GM21447 (cell line): ENCODE measurements around the gene ANKMY1.

Experiments used
- ATAC-seq: cut with Tn5 transposase; IDR thresholded peaks from one replicate; pipeline ENCODE4 v1.9.1; 2021; ENCODE audit not compliant: unreplicated experiment

The ANKMY1 gene

DNA sequence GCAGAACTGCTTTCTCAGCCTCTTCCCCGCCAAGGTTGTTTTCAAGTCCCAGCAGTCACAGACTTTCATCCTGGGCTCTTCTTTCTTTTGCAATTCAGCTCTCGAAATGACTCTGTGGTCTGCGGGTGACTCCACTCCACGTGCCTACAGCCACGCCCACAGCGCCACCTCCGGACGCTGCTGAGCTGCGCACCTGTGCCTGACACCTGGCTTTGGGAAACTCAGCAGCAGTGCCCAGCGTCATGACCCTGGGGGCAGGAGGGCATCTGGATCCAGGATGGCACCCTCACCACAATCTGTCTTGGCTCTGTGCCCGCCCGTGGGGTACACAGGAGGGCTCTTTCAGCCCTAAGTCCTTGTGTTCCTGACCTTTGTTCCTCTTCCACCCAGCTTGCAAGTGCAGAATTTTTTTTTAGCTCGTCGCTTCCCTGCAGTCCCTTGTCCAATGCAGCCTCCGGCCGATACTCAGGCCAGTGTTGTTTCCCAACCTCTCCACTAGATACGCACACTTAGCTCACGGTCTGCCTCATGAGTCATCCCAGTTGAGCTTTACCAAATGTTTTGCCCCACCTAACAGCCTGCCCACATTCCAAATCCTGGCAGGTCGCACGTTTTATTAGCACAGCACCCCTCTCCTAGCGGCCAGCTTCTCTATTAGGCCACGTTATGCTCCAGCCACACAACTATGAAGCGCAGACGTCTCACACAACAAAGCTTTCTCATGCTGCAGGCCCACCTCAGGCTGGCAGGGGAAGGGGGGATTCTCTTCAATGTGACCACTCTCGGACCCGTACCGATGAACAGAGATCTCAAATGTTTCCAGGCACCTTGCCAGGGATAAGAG lies 22.2 kb upstream of the ANKMY1 start:
- ATAC-seq = no peak

DNA sequence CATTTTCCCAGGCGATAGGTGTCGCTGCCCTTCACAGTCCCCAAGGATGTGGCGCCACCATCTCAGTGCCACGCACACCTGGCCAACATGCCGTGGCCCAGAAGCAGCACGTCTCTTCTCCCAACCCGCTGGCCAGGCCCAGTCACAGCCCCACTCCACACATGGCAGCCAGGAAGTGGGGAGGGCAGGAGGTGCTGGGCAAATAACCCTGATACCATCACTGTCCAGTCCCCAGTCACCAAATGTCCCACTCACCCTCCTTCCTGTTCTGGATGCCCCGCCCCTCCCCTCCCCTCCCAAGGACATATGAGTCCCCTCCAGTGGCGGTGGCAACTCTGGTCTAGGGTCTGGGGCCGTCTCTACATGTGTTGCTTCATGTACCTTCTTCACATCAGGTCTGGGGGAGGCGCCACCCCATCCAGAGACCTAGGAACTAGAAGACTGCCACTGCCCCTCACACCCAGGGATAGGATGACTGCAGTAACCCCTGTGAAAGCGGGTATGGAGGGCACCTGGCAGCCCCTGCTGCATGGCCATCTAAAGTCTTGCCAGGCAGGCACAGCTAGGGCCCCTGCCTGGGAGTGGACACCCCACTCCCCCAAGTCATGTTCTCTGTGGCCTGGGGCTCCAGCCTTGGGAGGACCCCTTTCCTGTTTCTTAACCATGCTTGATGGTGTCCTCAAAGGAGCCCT lies 21.4 kb upstream of the ANKMY1 start:
- ATAC-seq = no peak

DNA sequence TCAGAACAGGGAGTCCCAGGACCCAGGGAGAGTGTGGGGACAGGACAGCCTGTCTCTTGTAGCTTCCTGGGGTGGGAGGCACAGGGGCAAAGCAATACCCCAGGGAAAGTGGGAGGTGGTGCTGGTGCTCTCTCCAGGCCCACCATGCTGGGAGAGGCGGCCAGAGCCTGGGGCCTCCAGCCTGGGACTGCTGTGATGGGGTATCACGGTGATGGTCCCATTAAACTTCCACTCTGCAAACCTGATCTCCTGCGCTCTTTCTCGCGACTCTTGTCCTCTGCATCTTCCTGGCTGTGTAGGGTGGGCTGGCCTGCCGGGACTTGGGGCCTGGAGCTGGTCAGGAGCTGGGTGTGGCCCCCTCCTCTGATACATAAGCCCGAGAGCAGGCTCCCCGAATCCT lies 20.7 kb upstream of the ANKMY1 start:
- ATAC-seq = no peak

DNA sequence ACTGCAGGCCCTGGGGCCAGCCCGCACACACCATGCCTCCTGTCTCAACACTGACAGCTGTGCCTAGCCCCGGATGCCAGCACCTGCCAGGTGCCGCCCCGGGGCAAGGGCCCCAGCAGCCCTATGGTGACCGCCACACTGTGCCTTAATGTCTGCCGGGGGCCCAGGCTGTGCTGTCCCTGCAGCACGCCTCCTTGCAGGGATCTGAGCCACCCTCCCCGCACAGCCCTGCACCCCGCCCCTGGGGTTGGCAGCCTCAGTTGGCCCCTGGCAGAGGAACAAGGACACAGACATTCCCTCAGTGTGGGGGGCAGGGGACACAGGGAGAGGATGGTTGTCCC lies 20.3 kb upstream of the ANKMY1 start:
- ATAC-seq = no peak

DNA sequence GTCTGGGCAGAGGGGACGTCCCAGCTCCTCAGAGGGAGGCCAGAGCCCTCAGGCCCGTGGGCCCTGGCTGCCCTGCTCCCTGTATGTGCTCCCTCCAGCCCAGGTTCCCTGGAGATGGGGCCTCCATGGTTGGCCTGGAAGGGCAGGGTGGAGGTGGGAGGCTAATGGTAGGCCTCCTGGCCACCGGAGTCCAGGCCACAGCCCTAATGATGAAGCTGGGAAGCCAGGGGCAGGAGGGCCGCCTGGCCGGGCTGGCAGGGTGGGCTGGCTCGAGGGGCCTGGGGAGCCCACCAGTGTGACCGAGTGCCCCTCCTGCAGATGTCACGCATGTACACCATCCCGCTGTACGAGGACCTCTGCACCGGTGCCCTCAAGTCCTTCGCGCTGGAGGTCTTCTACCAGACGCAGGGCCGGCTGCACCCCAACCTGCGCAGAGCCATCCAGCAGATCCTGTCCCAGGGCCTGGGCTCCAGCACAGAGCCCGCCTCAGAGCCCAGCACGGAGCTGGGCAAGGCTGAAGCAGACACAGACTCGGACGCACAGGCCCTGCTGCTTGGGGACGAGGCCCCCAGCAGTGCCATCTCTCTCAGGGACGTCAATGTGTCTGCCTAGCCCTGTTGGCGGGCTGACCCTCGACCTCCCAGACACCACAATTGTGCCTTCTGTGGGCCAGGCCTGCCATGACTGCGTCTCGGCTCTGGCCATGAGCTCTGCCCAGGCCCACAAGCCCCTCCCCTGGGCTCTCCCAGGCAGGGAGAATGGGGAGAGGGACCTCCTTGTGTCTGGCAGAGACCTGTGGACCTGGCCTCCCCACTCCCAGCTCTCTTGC lies 19.7 kb upstream of the ANKMY1 start:
- ATAC-seq = no peak

DNA sequence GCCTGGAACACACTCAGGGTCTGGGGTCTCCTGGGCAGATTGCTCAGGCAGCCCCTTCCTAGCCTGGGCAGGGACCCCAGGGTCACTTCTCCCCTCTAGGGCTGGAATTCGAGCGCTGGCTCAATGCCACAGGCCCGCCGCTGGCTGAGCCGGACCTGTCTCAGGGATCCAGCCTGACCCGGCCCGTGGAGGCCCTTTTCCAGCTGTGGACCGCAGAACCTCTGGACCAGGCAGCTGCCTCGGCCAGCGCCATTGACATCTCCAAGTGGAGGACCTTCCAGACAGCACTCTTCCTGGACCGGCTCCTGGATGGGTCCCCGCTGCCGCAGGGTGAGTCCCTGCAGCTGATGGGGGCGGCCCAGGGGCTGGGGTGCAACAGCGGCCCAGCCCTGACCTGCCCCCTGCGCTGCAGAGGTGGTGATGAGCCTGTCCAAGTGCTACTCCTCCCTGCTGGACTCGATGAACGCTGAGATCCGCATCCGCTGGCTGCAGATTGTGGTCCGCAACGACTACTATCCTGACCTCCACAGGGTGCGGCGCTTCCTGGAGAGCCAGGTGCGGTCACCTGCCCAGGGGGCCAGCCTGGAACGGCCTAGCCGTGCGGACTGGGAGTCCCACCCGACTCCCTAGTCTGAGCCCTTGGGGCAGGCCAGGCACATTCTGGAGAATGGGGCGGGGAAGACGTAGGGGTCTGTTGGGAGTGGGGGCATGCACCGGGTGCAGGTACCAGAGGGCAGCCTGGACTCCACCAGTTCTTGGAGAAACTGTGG lies 18.8 kb upstream of the ANKMY1 start:
- ATAC-seq = no peak

DNA sequence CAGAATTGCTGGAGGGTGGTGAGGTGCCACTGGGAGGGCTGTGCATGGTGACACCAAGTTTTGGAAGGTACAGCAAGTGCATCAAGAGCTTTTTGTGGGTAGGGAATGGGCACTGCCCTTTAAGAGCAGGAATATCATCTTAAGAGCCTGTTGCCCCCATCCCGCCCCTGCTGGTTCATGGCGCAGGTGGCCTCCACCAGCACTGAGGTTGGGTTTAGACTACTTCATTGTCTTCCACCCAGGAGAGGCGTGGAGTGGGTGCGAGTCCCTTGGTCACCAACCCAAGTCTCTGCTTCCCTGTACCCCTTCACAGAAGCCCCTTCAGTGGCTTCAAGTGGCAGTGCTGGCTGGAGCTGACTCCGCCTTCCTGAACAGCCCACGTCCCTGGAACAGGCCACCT lies 18.2 kb upstream of the ANKMY1 start:
- no peak for ATAC-seq

DNA sequence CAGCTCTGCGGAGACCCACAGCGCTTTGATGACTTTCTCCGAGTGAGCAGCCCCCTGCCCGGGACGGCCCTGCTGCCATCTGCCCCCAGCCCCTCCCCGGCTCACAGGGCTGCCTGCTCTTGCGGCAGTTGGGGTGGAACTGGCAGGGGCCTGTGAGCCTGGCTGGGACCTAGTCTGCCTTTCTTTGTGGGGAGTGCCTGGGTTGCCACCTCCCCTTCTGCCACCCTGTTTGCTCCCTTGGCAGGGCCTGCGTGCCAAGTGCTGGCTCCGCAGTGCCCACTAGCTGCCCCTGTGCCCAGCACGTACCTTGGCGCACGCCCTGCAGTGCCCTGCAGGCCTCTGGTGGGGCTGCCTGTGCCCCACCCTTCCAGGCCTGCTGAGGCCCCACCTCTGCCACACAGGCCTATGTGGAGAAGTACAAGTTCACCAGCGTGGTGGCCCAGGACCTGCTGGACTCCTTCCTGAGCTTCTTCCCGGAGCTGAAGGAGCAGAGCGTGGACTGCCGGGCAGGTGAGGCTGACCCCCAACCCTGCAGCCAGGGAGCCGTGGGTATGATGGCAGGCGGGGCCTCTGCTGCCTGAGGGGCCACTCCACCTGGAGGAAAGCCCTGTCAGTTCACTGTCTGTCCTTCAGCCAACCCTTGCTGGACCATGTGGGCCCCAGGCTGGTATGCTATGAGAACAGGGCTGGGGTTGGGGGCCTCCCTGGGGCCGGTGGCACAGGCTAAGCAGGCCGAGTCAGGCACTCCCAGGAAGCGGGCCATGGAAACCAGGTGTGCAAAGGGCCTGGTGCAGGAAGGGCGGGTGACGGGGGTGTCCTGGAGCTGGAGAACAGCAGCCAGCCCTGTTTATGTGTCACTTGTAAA lies 17.5 kb upstream of the ANKMY1 start:
- no peak for ATAC-seq

DNA sequence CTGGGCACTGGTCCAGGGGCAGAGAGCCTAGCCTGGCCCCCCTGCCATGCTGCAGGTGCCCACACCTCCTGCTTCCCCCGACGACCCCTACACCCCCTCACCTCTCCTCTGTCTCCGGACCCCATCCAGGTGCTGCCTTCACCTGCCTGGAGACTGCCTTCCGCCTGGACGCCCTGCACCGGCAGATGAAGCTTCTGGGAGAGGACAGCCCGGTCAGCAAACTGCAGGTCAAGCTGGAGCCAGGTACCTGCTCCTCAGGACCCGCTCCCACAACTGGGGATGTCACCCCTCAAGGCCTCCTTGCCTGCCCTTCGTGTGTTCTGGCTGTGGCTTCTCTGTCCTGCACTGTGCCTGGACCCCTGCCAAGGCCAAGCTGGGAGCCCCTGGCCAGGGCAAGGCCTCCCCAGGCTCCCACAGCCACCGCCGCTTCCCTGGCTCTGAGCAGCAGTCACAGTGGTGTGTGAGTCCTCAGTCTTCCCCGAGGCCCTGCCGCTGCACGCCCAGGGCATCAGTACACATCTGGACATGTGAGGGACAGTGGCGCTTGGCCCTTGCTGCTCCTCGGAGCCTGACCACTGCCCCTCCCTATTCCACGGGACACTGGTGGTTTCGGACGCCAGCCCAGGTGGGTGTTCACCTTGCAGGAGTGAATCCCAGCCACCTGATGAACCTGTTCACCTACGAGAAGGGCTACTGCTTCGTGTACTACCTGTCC lies 16.8 kb upstream of the ANKMY1 start:
- ATAC-seq = no peak

DNA sequence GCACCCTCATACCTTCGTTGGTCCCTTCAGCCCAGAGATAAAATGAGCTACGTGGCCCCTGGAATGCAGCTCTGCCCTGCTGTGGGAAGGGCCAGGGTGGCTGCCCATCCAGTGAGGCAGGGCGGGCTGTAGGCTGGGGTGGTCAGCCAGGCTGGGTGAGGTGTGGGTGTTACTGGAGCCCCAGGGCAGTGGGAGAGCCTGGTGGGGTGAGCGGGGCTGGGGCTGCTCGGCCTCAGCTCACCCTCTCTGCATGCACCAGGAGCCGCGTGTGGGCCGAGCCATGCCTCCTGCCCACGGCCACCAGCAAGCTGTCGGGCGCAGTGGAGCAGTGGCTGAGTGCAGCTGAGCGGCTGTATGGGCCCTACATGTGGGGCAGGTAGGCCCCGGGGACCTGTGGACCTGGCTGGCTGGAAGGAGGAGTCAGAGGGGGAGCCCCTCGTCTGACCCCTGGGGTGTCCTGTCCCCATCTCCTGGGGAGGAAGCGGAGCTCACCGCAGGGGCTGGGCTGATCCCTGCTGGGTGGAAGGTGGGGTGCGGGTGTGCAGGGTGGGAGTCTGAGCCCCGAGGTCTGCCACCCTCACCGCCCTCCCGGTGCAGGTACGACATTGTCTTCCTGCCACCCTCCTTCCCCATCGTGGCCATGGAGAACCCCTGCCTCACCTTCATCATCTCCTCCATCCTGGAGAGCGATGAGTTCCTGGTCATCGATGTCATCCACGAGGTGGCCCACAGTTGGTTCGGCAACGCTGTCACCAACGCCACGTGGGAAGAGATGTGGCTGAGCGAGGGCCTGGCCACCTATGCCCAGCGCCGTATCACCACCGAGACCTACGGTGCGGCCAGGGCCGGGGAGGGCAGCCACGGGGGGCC lies 16.0 kb upstream of the ANKMY1 start:
- no peak for ATAC-seq

DNA sequence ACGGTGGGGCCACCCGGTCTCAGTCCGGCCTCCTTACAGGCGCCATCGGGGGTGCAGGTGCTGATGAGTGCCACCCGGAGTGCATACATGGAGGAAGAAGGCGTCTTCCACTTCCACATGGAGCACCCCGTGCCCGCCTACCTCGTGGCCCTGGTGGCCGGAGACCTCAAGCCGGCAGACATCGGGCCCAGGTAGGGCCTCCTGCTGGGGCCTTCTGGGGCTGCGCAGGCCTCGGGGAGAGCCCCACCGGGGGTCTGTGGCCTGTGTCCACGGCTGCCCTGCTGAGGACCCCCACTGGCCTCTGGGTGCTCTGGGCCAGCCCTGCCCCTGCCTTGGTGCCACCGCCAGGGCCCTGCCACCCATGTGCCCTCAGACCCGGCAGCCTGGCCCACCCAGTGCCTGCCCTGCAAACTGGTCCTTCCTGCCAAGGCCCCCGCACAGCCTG lies 15.3 kb upstream of the ANKMY1 start:
- no peak for ATAC-seq

DNA sequence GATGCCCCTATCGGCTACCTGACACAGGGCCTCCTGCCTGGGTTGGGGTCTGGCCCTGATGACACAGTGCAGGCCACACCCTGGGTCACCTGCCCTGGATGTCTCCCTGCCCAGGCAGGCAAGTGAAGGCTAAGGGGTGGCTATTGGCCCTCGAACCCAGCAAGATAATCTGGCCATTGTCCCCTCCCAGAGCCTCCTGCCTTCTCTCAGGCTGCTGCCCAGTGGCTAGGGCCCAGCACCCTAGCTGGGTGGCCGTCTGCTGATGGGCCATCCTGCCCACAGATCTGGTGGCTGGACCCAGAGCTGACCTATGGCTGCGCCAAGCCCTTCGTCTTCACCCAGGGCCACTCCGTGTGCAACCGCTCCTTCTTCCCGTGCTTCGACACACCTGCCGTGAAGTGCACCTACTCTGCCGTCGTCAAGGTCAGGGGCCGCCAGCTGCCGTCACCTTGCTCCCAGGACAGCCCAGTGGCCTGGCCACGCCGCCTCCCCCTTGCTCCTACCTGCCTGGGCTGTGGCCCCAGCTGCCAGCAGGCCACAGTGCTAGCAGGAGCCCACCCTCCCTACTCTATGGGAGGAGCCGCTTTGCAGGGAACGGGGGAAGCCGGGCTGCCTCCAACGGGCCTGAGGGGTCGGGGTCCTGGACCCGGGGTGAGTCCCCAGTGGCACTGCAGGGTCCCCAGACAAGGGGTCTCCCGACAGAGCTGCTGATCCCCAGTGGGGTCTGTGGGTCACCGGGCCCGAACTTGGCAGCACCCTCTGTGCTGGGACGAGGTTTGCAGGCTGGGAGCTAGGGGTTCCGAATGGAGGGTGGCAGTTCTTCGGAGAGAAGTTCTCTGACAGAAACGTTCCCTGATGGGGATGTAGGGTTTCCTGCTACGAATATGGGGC lies 14.6 kb upstream of the ANKMY1 start:
- ATAC-seq = no peak

DNA sequence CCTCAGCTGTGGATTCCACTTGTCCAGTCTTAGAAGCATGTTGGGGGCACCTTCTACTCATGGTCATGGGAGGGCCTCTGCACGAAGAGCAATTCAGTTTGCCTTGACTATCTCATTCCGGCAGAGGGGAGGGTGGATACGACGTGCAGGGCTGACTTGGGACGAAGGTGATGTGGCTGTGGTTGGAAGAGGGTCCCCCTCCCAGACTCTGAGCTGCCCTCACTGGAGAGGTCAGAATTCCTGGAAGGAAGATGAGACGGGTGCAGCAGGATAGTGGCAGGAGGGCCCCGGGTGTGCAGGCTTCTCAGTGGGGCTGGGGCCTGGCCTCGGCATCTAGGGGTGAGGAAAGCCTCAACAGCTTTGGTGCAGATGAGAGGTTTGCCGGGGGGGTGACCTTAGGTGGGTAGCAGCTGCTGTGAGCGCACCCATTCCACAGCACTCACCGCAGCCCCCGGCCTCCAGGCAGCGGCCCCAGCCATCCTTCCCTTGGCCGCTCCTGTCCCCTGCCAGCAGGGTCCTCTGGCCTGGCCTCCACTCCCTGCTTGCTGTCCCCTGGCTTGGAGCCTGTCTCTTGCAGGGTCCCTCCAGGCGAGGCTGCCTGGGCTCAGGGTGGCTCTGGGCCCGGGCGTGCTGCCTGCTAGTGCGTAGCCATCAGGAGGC lies 13.7 kb upstream of the ANKMY1 start:
- ATAC-seq = no peak

DNA sequence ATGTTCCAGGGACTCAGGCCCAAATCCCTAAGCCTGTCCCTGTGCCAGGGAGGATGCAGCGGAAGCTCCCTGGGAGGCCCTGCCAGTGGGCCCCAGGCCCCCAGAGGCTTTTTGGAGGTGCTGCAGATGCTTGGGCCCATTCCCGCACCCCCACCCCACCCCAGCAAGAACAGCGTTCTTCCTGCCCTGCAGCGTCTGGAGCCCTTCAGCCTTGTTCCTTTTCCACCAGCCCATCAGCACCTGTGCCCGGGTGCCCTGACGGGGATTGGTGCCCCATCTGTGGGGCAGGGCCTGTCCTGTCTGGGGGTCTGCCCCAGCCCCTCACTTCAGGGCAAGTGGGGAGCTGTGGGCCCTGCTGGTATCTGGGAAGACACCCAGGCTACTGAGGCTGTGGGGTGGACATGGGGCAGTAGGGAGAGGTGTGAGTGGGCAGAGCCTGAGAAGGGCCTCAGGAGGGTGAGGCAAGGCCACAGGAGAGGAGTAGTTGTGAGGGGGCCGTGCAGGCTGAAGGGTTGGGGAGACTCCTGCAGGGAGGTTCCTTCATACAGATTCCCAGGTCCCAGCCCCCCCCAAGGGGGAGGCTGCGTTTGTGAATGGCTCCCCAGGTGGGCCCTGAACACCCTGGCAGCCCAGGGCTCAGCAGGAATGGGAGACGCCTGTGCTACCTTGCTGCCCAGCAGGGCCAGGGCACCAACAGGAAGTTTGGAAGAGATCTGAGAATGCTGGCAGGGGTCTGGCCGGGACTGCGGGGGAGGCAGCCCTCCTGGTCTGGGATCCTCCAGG lies 12.9 kb upstream of the ANKMY1 start:
- ATAC-seq = no peak

DNA sequence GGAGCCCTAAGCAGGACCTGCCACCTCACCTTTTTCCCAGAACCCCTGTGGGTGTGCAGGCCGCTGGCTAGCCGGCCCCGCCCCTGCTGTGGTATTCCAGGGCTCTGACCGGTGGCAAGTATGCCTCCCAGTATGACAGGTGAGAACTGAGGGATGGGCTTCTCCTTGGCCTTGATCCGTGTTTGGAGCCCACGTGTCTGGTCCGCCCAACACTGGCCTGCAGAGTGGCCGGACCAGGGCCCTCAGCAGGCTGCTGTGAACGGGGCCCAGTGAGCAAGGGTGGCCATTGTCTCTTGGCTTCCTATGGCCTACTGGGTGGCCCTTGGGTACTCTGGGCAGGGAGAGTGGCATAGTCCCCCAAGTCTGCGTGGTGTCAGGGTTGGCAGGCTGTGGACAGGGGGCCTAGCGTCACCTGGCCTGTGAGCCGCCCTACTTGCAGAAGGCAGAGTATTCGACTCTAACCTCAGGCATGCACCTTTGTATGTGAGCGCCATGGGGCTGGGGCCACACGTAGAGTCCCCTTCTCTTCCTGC lies 12.3 kb upstream of the ANKMY1 start:
- no peak for ATAC-seq

DNA sequence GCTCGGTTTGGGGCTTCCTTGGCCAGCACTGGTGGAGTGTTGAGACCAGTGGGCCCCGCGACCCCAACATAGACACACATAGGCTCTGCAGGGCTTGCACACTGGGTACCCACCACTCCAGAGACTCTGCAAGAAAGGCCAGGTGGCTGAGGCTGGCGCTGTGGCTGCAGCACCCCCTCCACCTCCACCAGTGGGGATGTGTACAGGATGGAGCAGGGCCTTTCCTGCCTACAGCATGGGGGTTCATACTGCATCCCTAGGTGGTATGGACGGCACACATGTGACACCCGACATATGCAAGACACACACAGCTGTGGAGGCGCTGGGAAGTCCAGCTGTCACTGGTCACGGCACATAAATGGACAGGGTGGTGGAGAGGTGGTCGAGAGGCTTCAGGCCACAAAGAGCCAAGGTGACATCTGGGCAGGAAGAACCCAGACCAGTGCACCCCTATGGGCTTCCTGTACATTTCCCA lies 11.8 kb upstream of the ANKMY1 start:
- ATAC-seq = no peak
